ENCODE results near the gene HIVEP3. TPM values are rescaled to one million over a fixed set of nuclear protein-coding genes. Genes with fewer than 3 reads are reported as not detected.

HIVEP3 gene
- total RNA-seq, 1 donor from 2014 or later: 8.9 TPM

GRCh38 chr1:41784531-41785274 lies 134.0 kb downstream of the HIVEP3 start:
- FAIRE-seq (no peak), DNase-seq (ENCODE audit: low read depth) (peak; percentile 22)
- Mint-ChIP-seq H3K27me3 (ENCODE audit: low read depth, unreplicated experiment) (peaks cover 27% of the 10 kb centered on the region), H3K9me3 (ENCODE audit: unreplicated experiment) (no peaks in the 10 kb centered on the region), H3K4me1 (ENCODE audit: low read depth, unreplicated experiment) (peaks cover 15% of the 10 kb centered on the region), H3K36me3 (ENCODE audit: low read depth, unreplicated experiment) (peaks cover 1% of the 10 kb centered on the region), H3K4me3 (ENCODE audit: unreplicated experiment) (no peak overlapping the region), H3K27ac (ENCODE audit: unreplicated experiment) (peak overlapping the region; percentile 35)
- H4K20me1 ChIP-seq (ENCODE audit: insufficient read depth, low read length): no peaks in the 10 kb centered on the region
- no peaks in the 10 kb centered on the region for H3K79me2 ChIP-seq (ENCODE audit: insufficient read depth, low read length)
- H2AFZ ChIP-seq (ENCODE audit: low read depth, low read length): no peak overlapping the region
- no peak overlapping the region for H3K4me2 ChIP-seq (ENCODE audit: low read length)
- no peaks in the 10 kb centered on the region for H3K36me3 ChIP-seq (ENCODE audit: insufficient read depth, low read length)
- no peak overlapping the region for H3K9ac ChIP-seq (ENCODE audit: low read length)
- no peak overlapping the region for H3K27ac ChIP-seq (ENCODE audit: low read depth, low read length)
- H3K27me3 ChIP-seq (ENCODE audit: insufficient read depth, low read length): no peaks in the 10 kb centered on the region
- TF ChIP-seq CTCF (IDR thresholded peaks at IDR 0.05; ENCODE audit: insufficient read depth, low read depth, low read length): no peak
- TF ChIP-seq EZH2 (IDR thresholded peaks at IDR 0.05; ENCODE audit: insufficient read depth, low read length): no peak
- peaks cover 14% of the 10 kb centered on the region for H3K4me1 ChIP-seq (ENCODE audit: insufficient read depth, low read length)
- H3K9me3 ChIP-seq (ENCODE audit: insufficient read depth, low read depth, low read length): no peaks in the 10 kb centered on the region
- H3K4me3 ChIP-seq (ENCODE audit: insufficient read depth, low read depth, low read length): no peak overlapping the region

- peaks cover 14% of the 10 kb centered on the region for H3K4me1 ChIP-seq (ENCODE audit: insufficient read depth, low read length)
- Mint-ChIP-seq H3K27me3 (ENCODE audit: low read depth, unreplicated experiment) (peaks cover 27% of the 10 kb centered on the region), H3K36me3 (ENCODE audit: low read depth, unreplicated experiment) (peaks cover 1% of the 10 kb centered on the region), H3K4me3 (ENCODE audit: unreplicated experiment) (peak overlapping the region; percentile 17), H3K27ac (ENCODE audit: unreplicated experiment) (peak overlapping the region; percentile 27), H3K9me3 (ENCODE audit: unreplicated experiment) (no peaks in the 10 kb centered on the region), H3K4me1 (ENCODE audit: low read depth, unreplicated experiment) (peaks cover 15% of the 10 kb centered on the region)
- no peaks in the 10 kb centered on the region for H3K79me2 ChIP-seq (ENCODE audit: insufficient read depth, low read length)
- H3K4me2 ChIP-seq (ENCODE audit: low read length): peak overlapping the region; percentile 84
- TF ChIP-seq CTCF (IDR thresholded peaks at IDR 0.05; ENCODE audit: insufficient read depth, low read depth, low read length) (no peak), EZH2 (IDR thresholded peaks at IDR 0.05; ENCODE audit: insufficient read depth, low read length) (no peak)
- DNase-seq (ENCODE audit: low read depth): peak; percentile 86
- peak overlapping the region; percentile 80 for H3K27ac ChIP-seq (ENCODE audit: low read depth, low read length)
- H2AFZ ChIP-seq (ENCODE audit: low read depth, low read length): peak overlapping the region; percentile 53
- peak overlapping the region; percentile 68 for H3K9ac ChIP-seq (ENCODE audit: low read length)
- H3K4me3 ChIP-seq (ENCODE audit: insufficient read depth, low read depth, low read length): no peak overlapping the region
- H3K27me3 ChIP-seq (ENCODE audit: insufficient read depth, low read length): no peaks in the 10 kb centered on the region
- peak; percentile 95 for FAIRE-seq
- no peaks in the 10 kb centered on the region for H3K36me3 ChIP-seq (ENCODE audit: insufficient read depth, low read length)
- H3K9me3 ChIP-seq (ENCODE audit: insufficient read depth, low read depth, low read length): no peaks in the 10 kb centered on the region
- H4K20me1 ChIP-seq (ENCODE audit: insufficient read depth, low read length): no peaks in the 10 kb centered on the region
These were observed 135.5 kb downstream of the HIVEP3 start for GRCh38 chr1:41783189-41783639.

GRCh38 chr1:41780916-41781315 lies 137.8 kb downstream of the HIVEP3 start:
- DNase-seq (ENCODE audit: low read depth) (no peak), FAIRE-seq (no peak)
- Histone ChIP-seq H3K27ac (ENCODE audit: low read depth, low read length) (no peak overlapping the region), H3K4me1 (ENCODE audit: insufficient read depth, low read length) (peaks cover 14% of the 10 kb centered on the region), H3K36me3 (ENCODE audit: insufficient read depth, low read length) (no peaks in the 10 kb centered on the region), H3K4me3 (ENCODE audit: insufficient read depth, low read depth, low read length) (no peak overlapping the region), H3K9me3 (ENCODE audit: insufficient read depth, low read depth, low read length) (no peaks in the 10 kb centered on the region), H4K20me1 (ENCODE audit: insufficient read depth, low read length) (no peaks in the 10 kb centered on the region), H3K4me2 (ENCODE audit: low read length) (no peak overlapping the region), H2AFZ (ENCODE audit: low read depth, low read length) (no peak overlapping the region), H3K9ac (ENCODE audit: low read length) (no peak overlapping the region), H3K27me3 (ENCODE audit: insufficient read depth, low read length) (no peaks in the 10 kb centered on the region), H3K79me2 (ENCODE audit: insufficient read depth, low read length) (no peaks in the 10 kb centered on the region)
- Mint-ChIP-seq H3K27me3 (ENCODE audit: low read depth, unreplicated experiment) (peaks cover 35% of the 10 kb centered on the region), H3K27ac (ENCODE audit: unreplicated experiment) (no peak overlapping the region), H3K4me1 (ENCODE audit: low read depth, unreplicated experiment) (peaks cover 15% of the 10 kb centered on the region), H3K36me3 (ENCODE audit: low read depth, unreplicated experiment) (peaks cover 1% of the 10 kb centered on the region), H3K9me3 (ENCODE audit: unreplicated experiment) (no peaks in the 10 kb centered on the region), H3K4me3 (ENCODE audit: unreplicated experiment) (no peak overlapping the region)
- TF ChIP-seq EZH2 (IDR thresholded peaks at IDR 0.05; ENCODE audit: insufficient read depth, low read length) (no peak), CTCF (IDR thresholded peaks at IDR 0.05; ENCODE audit: insufficient read depth, low read depth, low read length) (no peak)

Measured in astrocyte (in vitro differentiated cells and primary cell).